SU-DHL-6 (cell line): ENCODE results near the gene SMPD3.

Source experiments
- CTCF ChIP-seq: fragments of 200-600 bp; sonication (generic); IDR thresholded peaks from one replicate; pipeline ENCODE4 v1.5.1; 2017; ENCODE audit warnings: antibody characterized with exemption, mild to moderate bottlenecking, low read length, moderate library complexity; ENCODE audit not compliant: insufficient read depth, poor library complexity, severe bottlenecking
- EZH2phosphoT487 ChIP-seq: fragments of 200-600 bp; sonication (generic), shearing (Covaris generic); conservative IDR thresholded peaks from 2 replicates; pipeline ENCODE4 v1.6.1; 2018; ENCODE audit warnings: mild to moderate bottlenecking, antibody characterized with exemption, low read length, moderate library complexity, mixed read lengths

GRCh38 chr16:68345958-68346635, 102.2 kb downstream of the SMPD3 start:
- TF ChIP-seq CTCF (no peak), EZH2phosphoT487 (no peak)
